Measurements from ENCODE around the gene LRRC40.

- no peak for TF ChIP-seq CTCF (IDR thresholded peaks at IDR 0.05; ENCODE audit: low read depth, low read length)
- no peak for TF ChIP-seq EZH2phosphoT487 (IDR thresholded peaks at IDR 0.05; ENCODE audit: low read depth)
Measured at GRCh38 chr1:70117046-70117445, 88.3 kb downstream of the LRRC40 start.
